Measurements from ENCODE around the gene RBM26.

The RBM26 gene

GRCh38 chr13:79442221-79442620 lies 36.2 kb upstream of the RBM26 start:
- Histone ChIP-seq H3K36me3 (no peaks in the 10 kb centered on the region), H3K9me3 (no peaks in the 10 kb centered on the region), H3K4me1 (ENCODE audit: control insufficient read depth in 1 of 2, insufficient read depth in 1 of 2, low read depth in 1 of 2, low read length in 1 of 2) (no peaks in the 10 kb centered on the region), H3K27me3 (peaks cover 10% of the 10 kb centered on the region), H3K27ac (no peak overlapping the region), H3K4me3 (ENCODE audit: low read depth in 1 of 2, low read length in 1 of 2) (no peak overlapping the region)
- no peak for TF ChIP-seq CTCF (IDR thresholded peaks at IDR 0.05)

- Histone ChIP-seq H3K4me1 (ENCODE audit: control insufficient read depth in 1 of 2, insufficient read depth in 1 of 2, low read depth in 1 of 2, low read length in 1 of 2) (no peaks in the 10 kb centered on the region), H3K36me3 (no peaks in the 10 kb centered on the region), H3K4me3 (ENCODE audit: low read depth in 1 of 2, low read length in 1 of 2) (no peak overlapping the region), H3K27ac (no peak overlapping the region), H3K9me3 (no peaks in the 10 kb centered on the region), H3K27me3 (no peaks in the 10 kb centered on the region)
- no peak for TF ChIP-seq CTCF (IDR thresholded peaks at IDR 0.05)
These were observed 35.0 kb upstream of the RBM26 start for GRCh38 chr13:79440958-79441528.

GRCh38 chr13:79439275-79439674 lies 33.2 kb upstream of the RBM26 start:
- TF ChIP-seq CTCF (IDR thresholded peaks at IDR 0.05), result no peak
- H3K27ac ChIP-seq, result no peak overlapping the region
- no peaks in the 10 kb centered on the region for H3K9me3 ChIP-seq
- no peaks in the 10 kb centered on the region for H3K4me1 ChIP-seq (ENCODE audit: control insufficient read depth in 1 of 2, insufficient read depth in 1 of 2, low read depth in 1 of 2, low read length in 1 of 2)
- no peaks in the 10 kb centered on the region for H3K36me3 ChIP-seq
- no peaks in the 10 kb centered on the region for H3K27me3 ChIP-seq
- no peak overlapping the region for H3K4me3 ChIP-seq (ENCODE audit: low read depth in 1 of 2, low read length in 1 of 2)

GRCh38 chr13:79435561-79435990 lies 29.5 kb upstream of the RBM26 start:
- Histone ChIP-seq H3K36me3 (no peaks in the 10 kb centered on the region), H3K27me3 (no peaks in the 10 kb centered on the region), H3K9me3 (no peaks in the 10 kb centered on the region), H3K4me3 (ENCODE audit: low read depth in 1 of 2, low read length in 1 of 2) (no peak overlapping the region), H3K4me1 (ENCODE audit: control insufficient read depth in 1 of 2, insufficient read depth in 1 of 2, low read depth in 1 of 2, low read length in 1 of 2) (no peaks in the 10 kb centered on the region), H3K27ac (no peak overlapping the region)
- no peak for TF ChIP-seq CTCF (IDR thresholded peaks at IDR 0.05)

- no peak overlapping the region for H3K4me3 ChIP-seq (ENCODE audit: low read depth in 1 of 2, low read length in 1 of 2)
- no peak for TF ChIP-seq CTCF (IDR thresholded peaks at IDR 0.05)
- H3K4me1 ChIP-seq (ENCODE audit: control insufficient read depth in 1 of 2, insufficient read depth in 1 of 2, low read depth in 1 of 2, low read length in 1 of 2), result no peaks in the 10 kb centered on the region
- H3K9me3 ChIP-seq, result no peaks in the 10 kb centered on the region
- no peaks in the 10 kb centered on the region for H3K36me3 ChIP-seq
- no peak overlapping the region for H3K27ac ChIP-seq
- H3K27me3 ChIP-seq, result no peaks in the 10 kb centered on the region
These were observed 28.5 kb upstream of the RBM26 start for GRCh38 chr13:79434556-79434955.

GRCh38 chr13:79432992-79433391 lies 26.9 kb upstream of the RBM26 start:
- no peaks in the 10 kb centered on the region for H3K4me1 ChIP-seq (ENCODE audit: control insufficient read depth in 1 of 2, insufficient read depth in 1 of 2, low read depth in 1 of 2, low read length in 1 of 2)
- no peak overlapping the region for H3K4me3 ChIP-seq (ENCODE audit: low read depth in 1 of 2, low read length in 1 of 2)
- no peak for TF ChIP-seq CTCF (IDR thresholded peaks at IDR 0.05)
- no peaks in the 10 kb centered on the region for H3K27me3 ChIP-seq
- H3K36me3 ChIP-seq, result no peaks in the 10 kb centered on the region
- no peak overlapping the region for H3K27ac ChIP-seq
- H3K9me3 ChIP-seq, result no peaks in the 10 kb centered on the region
